ENCODE measurements around the gene GNAQ.

Gene GNAQ

DNA sequence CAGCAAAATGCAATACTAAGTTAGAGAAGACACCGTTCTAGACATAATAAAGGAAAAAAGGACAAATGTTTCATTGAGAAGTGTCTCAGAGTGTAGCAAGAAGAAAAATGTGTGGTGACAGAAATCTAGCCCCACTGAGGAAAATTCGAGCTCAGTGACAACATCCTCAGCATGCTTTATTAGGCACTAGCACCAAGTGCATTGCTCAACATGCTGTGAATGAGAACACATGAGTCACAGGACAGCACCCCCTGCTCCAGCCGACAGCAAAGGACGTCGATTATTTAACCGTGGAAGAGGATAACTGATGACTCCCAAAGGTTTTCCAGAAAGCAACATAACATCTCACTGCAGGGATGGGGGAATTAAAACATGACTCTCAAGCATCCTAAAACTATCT lies 182.7 kb downstream of the GNAQ start:
- no peak for DNase-seq (ENCODE audit: low read depth in 2 of 3, low spot score in 2 of 3)

DNA sequence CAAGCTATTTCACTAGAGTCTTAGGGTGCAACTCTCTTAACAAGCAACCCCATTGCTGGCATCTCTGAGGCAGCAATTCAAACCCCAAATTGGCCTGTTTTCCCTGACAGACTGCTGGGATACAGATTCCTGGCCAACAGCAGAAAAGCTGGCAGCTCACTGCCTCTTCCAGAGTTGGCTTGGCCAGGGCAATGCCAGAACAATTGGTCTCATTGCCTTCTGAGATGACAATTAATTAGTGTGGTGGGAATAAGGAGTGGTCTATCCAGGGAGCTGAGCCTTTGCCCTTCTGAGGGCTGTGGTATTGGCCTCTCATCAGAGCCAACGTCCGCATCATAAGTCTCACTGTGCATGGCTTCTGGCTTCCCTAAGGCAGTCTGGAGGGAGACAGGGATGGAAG lies 183.2 kb downstream of the GNAQ start:
- no peak for DNase-seq (ENCODE audit: low read depth in 2 of 3, low spot score in 2 of 3)

DNA sequence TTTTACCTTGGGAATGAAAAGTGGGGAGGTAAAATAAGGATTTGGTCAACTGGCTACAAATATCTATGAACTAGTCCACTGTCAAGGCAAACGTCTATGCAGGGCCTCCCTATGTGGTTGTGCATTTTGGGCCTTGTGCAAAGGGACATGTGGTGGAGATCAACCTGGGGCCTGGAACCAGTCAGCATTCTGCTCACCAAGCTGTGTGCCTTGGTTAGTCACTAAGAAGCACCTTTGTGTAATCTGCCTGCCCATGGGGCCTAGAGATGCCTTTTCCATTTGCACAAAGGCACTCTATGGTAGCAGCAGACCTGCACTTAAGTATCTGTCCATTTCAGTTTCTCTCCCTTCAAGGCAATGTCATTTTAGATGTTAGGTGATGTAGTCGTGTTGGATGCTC lies 184.0 kb downstream of the GNAQ start:
- no peak for DNase-seq (ENCODE audit: low read depth in 2 of 3, low spot score in 2 of 3)

DNA sequence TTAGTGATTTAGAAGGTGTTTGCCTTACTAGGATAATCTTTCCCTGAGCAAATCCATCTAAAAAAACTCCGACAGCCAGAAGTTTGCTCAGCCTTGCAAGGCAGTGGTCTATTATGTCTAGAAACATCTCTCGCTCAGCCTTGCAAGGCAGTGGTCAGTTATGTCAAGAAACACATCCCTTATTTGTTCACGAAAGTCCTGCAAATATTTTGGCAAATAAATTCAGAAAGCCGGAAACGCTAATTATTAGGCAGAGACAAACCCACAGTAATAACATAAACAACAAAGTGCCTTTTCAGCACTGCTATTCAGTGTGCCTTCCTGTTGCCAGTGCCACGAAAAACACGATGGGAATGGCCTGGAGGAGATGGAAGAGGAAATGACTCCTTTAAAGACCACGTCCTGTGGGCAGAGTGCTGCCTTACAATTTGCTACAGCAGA lies 184.5 kb downstream of the GNAQ start:
- DNase-seq (ENCODE audit: low read depth in 2 of 3, low spot score in 2 of 3) = no peak

DNA sequence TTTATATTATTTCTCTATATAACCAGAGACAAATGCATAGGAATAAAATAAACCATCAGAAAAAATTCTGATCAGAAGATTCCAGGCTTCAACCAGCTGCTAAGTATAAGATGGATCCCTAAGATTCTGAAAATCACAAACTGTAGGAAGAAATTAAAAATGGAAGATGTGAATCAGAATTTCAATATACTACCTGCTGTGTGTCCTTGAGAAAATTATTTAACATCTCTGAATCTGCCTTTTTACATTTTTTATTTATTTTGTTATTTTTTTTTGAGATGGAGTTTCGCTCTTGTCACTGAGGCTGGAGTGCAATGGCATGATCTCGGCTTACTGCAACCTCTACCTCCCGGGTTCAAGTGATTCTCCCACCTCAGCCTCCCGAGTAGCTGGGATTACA lies 187.2 kb downstream of the GNAQ start:
- DNase-seq (ENCODE audit: low read depth in 2 of 3, low spot score in 2 of 3) = no peak

DNA sequence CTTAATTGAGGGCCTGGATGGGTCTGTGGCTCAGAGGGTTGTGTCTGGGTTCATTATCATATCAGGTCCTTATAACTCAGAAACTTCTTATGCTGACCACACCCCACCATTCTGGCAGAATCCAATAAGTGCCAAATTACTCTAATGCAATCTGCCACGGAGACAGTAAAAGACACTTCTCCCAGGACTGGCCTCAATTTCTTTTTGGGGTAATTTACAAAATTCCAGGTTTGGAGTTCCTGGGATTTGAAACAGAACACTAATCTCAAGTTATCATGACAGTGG lies 187.8 kb downstream of the GNAQ start:
- DNase-seq (ENCODE audit: low read depth in 2 of 3, low spot score in 2 of 3) = no peak

DNA sequence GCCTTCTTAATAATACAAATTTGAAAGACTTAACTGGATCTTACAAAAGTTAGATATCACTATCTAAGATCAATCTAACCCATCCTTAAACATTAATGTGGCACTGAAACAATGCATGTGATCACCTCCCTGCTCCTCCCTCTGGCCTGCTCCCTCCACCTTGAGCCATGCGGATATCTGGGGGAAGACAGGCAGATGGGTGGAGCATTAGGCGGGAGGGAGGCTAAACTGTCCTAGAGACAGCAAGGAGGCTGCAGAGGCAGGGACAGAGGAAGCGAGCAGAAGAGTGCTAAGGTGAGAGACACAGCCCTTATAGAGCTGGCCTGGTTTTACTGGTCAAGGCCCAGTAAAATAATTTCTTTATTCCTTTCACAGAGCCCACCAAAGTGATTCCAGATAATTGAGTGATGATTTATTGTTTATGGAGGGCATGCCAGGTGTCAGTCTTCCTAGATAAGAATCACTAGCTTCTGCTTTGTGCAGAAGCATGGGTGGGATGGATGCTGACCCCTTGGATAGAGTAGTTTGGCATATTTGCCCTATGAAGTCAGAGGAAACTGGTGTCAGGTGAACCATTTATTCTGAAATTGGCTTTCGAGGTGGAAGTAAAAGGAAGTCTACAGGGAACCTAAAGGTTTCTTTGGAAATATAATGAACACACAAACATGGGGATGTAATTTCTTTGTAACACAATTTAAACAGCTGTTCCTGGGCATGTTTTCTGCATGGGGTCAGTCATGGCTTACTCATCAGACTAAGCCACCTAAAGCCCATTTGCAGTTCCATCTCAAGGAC lies 188.3 kb downstream of the GNAQ start:
- no peak for DNase-seq (ENCODE audit: low read depth in 2 of 3, low spot score in 2 of 3)

DNA sequence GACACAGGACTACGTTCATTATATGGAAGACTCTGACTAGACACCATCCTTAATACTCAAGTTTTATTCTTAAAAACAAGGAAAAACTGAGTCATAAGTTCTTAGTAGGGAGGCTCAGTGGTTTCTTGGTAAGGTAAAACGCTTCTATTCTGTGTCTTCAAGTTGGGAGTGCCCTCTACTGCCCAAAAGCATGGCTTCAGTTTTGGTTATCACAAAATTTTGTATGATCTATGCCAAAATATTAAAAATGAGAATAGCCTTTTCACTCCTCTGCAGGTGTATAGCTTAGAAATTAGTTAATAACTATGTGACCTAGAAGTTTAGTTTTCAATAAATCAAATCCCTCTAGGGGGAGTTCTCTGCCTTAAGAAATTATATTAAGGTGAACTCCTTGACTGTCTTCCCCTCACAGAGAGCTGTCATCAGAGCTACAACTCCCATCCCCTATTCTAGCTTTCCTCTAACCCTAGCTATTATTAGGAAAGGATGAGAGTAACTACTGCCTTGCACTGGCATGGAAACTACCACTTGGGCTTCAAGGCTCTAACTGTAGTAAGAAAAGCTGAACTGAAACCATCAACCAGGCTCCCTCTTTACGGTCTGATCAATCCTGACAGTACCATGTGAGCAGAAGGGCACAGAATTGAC lies 189.7 kb downstream of the GNAQ start:
- no peak for DNase-seq (ENCODE audit: low read depth in 2 of 3, low spot score in 2 of 3)

DNA sequence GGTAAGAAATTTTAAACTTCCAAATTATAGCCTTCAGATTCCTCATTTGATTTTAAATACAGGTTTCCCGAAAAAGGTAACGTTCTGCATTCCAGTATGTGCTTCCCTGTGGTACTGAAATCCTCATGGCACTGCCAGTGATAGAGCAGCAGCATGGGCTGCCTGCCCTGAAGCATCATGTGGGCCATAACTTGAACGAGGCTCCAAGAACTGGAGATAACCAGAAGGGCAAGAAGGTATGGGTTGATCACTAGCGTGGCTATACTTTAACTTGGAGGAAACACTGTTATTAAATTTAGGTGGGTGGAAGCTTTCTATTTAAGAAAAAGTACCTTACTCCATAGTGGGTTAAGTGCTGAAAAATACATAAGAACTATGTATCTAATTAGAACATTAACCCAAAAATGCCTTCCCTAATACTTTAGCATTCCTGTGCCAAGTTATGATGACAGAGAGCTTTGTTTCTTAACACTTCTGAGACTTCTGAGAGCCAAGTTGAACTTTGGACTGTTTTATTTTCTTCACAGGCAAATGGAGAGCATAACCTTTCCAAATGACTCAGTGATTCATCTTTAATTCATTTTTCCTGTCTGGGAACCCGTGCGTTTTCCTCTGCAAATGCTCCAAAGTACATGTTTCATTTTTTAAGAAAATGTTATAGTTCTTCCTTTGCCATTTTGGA lies 192.0 kb downstream of the GNAQ start:
- DNase-seq (ENCODE audit: low read depth in 2 of 3, low spot score in 2 of 3) = no peak

DNA sequence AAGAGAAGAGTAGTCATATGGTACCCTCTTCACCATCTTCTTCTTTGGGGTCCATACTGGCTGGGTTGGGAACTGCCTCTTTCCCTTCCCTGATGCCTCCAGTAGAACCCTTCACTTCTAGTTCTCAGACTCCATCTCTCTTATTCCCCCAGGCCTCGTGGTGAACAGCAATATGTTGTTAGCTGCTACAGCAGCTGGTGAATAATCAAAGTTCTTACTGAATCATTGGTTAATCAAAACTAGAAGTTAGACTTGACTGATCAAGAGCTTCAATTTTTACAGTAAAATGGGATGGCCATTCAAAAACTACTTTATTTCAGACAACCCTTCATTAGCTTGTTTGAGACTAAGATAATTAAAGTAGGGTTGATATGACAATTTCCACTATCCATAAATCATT lies 192.6 kb downstream of the GNAQ start:
- DNase-seq (ENCODE audit: low read depth in 2 of 3, low spot score in 2 of 3) = no peak

DNA sequence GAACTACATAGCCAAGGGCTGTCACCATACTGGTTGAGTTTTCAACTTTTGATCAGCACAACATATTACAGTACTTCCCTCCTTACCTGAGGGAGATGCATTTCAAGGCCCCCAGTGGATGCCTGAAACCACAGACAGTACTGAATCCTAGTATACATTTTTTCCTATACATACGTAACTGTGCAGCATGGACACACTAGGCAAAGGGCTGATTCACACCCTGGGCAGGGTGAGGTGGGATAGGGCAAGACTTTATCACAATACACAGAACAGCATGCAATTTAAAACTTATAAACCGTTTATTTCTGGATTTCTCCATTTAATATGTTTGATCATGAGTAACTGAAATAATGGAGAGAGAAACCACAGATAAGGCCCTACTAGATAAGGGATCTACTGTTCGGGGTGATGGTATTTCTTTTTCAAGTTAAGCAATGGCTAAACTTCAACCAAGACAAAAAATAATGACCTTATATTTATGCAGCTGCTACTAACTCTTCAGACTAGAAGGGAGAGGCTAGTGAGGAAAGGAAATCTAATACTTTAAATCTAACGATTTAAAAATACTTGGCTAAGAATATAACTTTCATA lies 196.6 kb downstream of the GNAQ start:
- no peak for DNase-seq (ENCODE audit: low read depth in 2 of 3, low spot score in 2 of 3)

DNA sequence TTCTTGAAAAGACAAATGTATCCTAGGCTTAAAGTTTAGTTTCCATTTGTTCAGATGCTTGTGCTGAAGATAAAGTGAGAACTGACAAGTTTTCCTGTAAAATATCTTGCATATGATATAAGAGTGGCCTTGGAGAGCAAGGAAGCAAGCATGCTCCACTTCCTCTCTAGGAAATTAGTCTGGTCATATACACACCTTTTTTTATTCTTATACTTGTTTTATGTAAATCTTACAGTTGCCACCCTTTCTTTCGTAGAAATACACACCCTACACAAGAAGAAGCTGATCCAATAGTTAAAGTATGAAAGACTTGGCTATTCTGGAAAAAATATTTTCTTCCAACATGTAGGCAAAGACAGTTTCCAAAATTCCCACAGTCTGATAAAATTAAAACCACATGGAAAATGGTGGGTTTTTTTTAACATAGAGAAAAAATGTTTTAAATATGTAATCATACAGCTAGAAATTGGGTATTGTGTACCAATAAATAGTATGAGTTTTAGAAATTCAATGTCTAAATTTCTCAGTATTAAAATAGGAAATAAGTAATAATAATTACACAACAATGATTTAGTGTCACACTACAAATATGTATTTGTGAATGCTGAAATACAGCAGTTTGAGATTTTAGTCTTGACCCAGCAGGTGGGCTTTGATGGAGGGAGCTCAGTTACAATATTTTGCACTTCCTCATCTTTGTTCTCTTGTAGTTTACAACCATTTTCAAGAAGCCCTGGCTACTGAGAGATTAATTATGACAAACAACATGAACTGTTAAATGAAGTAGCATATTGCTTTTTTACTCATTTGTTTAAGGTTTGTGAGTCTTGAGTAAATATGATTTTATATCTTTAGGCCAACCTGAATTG lies 197.8 kb downstream of the GNAQ start:
- no peak for DNase-seq (ENCODE audit: low read depth in 2 of 3, low spot score in 2 of 3)

DNA sequence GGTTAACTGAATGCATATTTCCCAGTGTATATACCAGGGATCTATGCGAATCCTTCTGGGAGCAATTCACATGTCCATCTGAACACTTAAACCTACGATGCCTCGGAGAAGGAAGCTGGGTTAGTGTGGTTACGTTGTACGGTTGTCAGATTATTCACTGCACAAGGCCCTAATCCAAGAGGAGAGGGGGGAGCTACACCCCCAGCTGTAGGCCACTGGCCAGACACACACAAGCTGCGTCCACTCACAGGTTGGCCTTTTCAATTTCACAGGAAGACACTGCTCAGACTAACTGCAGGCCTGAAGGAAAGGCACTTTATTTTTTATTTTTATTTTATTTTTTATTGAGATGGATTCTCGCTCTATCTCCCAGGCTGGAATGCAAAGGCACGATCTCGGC lies 199.0 kb downstream of the GNAQ start:
- no peak for DNase-seq (ENCODE audit: low read depth in 2 of 3, low spot score in 2 of 3)

DNA sequence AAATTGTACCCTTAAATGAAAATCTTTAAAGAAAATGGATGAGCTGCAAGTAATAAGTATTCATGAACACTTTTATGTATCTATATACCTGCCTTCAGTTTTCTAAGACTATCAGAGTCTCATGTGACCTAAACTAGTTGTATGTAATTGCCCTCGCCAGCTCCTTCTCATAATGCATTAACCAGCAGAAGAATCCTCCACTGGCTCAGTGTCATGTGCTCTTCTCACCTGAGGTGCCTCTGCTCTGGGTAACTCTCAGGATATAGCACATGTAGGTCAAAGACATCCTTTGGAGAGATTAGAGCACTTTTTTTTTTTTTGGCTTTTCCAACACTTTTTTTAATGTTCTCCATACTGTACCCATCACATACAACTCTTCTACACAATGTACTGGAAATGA lies 199.8 kb downstream of the GNAQ start:
- DNase-seq (ENCODE audit: low read depth in 2 of 3, low spot score in 2 of 3) = no peak

DNA sequence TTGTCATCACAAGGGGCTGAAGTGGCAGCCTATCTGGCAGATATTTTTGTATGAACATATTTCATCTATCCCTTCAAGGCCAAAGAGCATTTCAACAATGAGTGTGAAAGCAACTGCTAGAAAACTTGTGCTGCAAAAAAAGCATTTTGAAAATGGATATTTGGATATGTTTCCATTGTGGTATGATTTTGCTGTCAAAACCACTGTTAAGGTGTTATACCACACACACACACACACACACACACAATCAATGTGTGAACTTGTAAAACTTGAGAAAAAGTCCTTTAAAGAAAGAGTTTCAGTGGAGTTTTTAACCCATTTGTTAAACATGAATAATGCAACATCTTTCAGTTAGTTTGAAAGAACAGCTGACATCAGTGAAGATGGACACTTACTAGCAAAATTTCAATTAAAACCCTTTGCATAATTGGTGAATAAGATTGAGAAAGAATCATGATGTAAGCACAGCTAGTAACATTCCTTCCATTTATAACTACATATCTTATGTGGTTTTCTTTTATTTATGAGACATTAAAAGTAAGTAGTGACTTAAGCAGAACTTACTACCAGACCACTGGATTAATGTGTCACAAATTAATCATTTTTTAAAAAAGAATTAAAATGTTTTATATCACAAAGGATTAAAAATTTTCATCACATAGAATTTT lies 200.9 kb downstream of the GNAQ start:
- no peak for DNase-seq (ENCODE audit: low read depth in 2 of 3, low spot score in 2 of 3)

DNA sequence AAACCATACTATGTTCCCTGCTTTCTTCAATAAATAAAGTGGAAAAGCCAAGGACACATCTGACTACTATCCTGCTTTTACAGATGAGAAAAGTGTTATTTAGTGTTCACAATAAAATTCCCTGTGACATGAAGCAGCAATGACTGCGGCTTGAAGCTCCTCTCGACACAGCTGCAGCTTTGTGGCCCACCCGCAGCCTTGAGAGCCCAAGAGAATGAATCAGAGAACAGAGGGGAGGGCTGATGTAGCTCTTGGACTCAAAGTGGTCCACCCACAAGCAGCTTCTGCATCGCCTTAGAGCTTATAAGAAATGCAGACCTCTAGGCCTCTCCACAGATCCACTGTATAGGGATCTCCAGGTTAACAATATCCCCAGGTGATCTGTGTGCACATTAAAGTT lies 202.2 kb downstream of the GNAQ start:
- no peak for DNase-seq (ENCODE audit: low read depth in 2 of 3, low spot score in 2 of 3)

DNA sequence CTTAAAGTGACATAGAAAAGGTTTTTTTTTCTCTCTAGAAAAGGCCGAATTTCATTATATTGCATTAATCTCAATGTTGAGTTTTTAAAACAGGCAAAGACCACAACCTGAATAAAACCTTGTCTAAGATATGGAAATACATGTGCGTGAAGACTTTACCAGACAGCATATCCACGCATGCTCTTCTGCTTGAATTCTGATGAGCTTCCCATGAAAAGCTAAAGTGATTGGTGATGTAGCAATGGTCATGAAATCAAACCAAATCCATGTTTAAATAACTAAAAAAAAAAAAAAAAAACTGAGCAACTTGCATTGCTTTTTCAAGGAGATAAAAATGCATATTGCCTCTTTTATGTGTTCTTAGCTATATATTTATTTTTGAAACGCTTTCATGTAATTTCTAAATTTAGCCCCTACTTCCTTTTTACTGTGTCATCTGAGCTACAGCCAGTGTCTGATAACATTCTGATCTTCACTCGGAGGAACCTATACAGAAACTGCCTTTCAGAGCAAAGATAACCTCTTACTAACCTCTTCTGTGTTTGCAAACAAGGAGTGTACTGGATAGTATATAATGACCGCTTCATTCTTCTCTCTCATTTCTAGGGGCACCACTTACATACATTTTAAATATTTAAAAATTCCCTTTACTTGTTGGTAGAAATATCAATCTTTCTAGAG lies 204.4 kb downstream of the GNAQ start:
- DNase-seq (ENCODE audit: low read depth in 2 of 3, low spot score in 2 of 3) = no peak

DNA sequence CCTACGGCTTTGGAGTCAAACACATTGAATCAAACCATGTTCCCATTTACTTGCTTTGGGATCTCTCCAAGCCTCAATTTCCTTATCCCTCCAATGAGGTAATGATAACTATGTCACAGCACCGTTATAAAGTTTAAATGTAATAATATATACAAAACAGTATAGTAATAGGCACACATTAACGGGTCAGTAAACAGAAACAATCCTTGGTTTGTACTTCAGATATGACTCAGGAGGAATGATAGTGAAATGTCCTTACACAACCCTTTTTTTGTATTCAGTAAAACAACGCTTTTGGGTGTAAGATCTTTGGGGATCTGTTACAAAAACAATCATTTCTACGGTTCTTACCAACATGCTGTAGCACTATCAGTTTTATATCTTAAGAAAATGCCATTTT lies 205.0 kb downstream of the GNAQ start:
- DNase-seq (ENCODE audit: low read depth in 2 of 3, low spot score in 2 of 3) = no peak

DNA sequence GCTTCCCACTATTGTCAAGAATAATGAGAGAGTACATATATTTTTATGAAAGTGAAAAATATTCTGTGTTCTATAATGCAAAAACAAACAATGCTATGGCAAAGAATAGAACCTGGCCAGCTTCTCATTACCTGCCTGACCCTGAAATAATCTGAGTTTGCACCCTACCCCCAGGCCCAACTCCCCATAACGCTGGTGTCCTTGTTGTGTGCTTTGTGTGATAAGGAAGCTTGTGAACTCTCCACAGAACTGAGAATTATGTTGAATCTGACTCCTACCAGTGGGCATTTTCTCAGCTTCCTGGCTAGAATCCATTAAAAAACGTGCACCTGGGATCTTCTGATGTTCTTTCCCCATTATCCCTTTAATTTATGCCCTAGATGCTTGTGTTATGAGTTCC lies 205.5 kb downstream of the GNAQ start:
- no peak for DNase-seq (ENCODE audit: low read depth in 2 of 3, low spot score in 2 of 3)

DNA sequence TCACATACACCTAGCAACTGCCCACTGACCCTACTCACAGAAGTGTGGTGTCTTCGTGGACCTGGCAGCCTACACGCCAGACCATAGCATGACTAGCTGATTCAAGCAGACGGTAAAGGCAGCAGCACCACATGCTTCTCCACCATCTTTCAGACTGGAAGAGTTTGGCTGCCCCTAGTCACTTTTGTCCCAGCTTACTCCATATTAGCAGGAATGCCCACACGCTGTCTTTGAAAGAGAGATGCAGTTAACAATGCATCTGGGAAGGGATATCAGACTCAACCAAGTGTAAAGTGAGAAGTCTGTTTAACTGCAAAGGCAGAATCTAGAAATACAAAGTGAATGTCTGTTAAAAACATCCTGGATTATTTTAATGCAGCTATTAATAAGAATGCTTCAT lies 206.2 kb downstream of the GNAQ start:
- no peak for DNase-seq (ENCODE audit: low read depth in 2 of 3, low spot score in 2 of 3)
